ENCODE data around the gene SPATA31D3.
"Not testable (repeated sequence)": the region's sequence is repeated elsewhere in the genome, so short reads cannot be mapped to it uniquely, and the experiment has no call there.

The SPATA31D3 gene

GRCh38 chr9:81943393-81943792 is at the start of gene SPATA31D3:
Gene SPATA31D3, plus strand, starts transcription at chr9:81943500. Its CDS starts 86 bp downstream, at chr9:81943586.
- DNase-seq: not testable (repeated sequence)

DNA sequence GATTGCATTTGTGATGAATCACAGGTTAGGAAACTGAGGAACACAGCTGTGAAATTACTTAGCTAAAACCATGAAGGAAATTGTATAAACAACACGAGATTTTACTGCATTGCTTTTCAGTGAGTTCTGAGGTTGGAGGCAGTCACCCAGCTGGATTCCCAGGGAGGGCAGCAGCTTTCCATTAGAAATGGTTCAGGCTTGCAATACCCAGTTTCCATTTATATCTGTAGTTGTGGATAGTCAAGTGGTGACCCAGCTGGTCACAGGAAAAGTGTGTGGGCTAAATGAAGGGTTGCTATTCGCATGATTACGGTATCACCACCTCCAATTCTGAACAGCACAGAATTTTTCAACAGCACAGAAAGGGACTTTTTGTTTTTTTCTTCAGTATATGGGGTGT is 49.4 kb upstream of the SPATA31D3 start:
- DNase-seq: no peak

DNA sequence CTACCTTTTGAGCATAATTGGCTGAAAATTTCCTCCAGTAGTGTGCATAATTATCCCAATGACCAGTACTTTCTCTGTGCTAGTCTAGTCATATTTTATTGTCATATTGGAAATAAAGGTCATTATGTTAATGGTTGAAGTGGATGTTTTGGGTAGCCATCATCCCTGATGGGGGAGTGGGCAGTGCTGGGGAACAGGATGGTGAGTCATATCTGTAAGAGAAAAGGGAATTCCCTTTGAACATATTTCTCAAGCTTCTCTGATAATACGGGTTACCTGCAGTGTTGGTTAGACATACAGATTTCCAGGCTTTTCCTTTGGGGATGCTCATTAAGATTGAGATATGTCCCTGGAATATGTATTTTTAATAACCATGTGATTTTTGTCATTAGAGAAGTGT is 48.4 kb upstream of the SPATA31D3 start:
- no peak for DNase-seq

DNA sequence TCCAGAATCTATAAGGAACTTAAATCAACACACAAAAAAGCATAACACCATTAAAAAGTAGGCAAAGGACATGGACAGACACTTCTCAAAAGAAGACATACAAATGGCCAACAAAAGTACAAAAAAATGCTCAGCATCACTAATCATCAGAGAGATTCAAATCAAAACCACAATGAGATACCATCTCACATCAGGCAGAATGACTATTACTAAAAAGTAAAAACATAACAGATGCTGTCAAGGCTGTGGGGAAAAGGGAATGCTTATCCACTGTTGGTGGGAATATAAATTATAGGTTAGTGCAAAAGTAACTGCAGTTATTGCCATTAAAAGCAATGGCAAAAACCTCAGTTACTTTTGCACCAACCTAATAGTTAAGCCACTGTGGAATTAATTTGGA is 47.2 kb upstream of the SPATA31D3 start:
- no peak for DNase-seq

- no peak for DNase-seq
Measured at GRCh38 chr9:81898851-81899250, 44.4 kb upstream of the SPATA31D3 start.

DNA sequence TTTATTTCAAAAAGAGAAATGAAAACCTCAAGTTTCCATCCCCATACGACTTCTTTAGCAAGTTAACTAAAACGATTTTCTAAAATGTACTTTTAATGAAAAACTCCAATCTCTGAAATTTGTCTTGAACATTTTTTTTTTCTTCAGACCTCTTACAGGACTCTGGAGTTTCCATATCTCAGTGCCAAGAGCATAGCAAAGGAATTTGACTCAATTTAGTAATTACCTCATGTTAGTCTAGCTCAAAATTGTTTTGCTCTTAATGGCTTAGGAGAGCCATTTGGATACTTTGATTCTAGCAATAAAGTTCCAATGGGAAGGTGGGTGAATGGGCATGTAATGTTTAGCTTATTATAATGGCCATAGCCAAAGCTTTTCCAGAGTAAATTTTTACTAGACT is 41.1 kb upstream of the SPATA31D3 start:
- DNase-seq: no peak

GRCh38 chr9:81902626-81903025 is 40.7 kb upstream of the SPATA31D3 start:
- no peak for DNase-seq

GRCh38 chr9:81906671-81907070 is 36.6 kb upstream of the SPATA31D3 start:
- no peak for DNase-seq

GRCh38 chr9:81912135-81912534 is 31.2 kb upstream of the SPATA31D3 start:
- DNase-seq: no peak

DNA sequence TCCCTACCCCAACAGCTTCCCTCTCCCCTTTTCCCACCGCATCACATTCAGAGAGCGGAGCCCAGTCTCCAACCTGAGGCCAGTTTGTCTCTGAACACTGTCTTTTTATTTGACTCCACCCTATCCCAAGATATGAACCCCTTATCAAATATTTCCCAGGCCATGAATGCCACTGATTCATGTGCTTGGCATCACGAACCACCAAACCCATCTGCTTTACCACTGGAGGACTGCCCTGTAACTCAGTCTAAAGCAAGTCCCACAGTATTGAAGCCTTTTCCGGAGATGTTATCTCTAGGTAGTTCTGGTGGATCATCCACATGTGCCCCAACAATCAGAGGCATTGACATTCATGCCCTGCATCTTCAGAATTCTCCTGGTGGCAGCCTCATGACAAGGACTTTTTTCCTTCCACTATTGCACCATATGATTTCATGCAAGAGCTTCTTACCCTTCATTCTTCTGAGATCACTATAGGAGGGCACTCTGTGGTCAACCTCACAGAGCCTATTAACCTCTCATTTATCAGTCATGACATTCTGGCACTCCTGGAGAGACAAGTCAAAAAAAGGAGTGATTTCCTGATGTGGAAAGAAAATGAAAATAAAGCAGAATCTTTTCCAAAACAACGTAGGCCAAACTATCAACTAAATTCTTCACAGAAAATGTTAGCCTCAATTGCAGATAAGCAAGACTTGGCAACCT is 27.3 kb upstream of the SPATA31D3 start:
- no peak for DNase-seq

DNA sequence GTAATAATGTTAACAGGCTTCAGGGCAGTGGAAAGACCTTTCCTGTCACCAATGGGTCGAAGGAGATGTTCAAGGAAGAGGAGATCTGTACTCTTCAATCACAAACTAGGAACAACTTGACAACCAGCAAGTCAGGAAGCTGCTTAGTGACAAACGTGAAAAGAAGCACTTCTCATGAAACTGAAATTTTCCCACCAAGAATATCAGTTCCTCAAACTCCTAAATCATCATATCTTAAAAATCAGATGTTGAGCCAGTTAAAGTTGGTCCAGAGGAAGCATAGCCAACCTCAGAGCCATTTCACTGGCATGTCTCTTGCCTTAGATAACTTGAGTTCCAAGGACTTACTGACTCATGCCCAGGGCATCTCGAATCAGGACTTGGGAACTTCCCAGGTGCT is 24.8 kb upstream of the SPATA31D3 start:
- DNase-seq: not testable (repeated sequence)

- not testable (repeated sequence) for DNase-seq
Measured at GRCh38 chr9:81928305-81928704, 15.0 kb upstream of the SPATA31D3 start, which contains the start of gene SPATA31D4. Gene SPATA31D4, plus strand, starts transcription at chr9:81928428. Its CDS starts 86 bp downstream, at chr9:81928514.

GRCh38 chr9:81930147-81930546 is 13.2 kb upstream of the SPATA31D3 start:
- not testable (repeated sequence) for DNase-seq

DNA sequence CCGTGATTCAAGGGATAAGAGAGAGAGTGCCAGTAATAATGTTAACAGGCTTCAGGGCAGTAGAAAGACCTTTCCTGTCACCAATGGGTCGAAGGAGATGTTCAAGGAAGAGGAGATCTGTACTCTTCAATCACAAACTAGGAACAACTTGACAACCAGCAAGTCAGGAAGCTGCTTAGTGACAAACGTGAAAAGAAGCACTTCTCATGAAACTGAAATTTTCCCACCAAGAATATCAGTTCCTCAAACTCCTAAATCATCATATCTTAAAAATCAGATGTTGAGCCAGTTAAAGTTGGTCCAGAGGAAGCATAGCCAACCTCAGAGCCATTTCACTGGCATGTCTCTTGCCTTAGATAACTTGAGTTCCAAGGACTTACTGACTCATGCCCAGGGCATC is 9.8 kb upstream of the SPATA31D3 start:
- not testable (repeated sequence) for DNase-seq

DNA sequence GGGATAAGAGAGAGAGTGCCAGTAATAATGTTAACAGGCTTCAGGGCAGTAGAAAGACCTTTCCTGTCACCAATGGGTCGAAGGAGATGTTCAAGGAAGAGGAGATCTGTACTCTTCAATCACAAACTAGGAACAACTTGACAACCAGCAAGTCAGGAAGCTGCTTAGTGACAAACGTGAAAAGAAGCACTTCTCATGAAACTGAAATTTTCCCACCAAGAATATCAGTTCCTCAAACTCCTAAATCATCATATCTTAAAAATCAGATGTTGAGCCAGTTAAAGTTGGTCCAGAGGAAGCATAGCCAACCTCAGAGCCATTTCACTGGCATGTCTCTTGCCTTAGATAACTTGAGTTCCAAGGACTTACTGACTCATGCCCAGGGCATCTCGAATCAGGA is 5.3 kb downstream of the SPATA31D3 start:
- DNase-seq: not testable (repeated sequence)

DNA sequence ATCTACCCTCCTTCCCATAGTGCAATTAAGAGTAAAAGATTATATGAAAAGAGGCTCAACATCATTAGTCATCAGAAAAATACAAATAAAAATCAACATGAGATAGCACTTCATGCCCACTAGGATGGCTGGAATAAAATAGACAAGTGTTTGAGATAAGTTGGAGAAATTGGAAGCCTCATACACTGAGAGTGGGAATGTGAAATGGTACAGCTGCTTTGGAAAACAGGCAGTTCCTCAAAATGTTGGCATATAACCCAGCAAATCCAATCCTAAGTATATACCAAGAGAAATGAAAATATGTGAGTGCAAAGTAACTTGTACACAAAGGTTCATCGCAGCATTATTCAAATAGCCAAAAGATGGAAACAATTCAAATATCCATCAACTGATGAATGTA is 9.8 kb downstream of the SPATA31D3 start:
- DNase-seq: no peak

DNA sequence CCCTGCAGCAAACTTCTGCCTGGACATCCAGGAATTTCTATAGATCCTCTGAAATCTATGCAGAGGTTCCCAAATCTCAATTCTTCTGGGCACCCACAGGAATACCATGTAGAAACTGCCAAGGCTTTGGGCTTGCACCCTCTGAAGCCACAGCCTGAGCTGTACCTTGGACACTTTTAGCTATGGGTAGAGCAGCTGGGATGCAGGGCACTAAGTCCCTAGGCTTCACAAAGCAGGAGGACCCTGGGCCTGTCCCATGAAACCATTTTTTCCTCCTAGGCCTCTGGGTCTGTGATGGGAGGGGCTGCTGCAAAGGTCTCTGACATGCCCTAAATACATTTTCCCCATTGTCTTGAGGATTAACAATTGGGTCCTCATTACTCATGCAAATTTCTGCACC is 12.3 kb downstream of the SPATA31D3 start:
- DNase-seq: no peak

DNA sequence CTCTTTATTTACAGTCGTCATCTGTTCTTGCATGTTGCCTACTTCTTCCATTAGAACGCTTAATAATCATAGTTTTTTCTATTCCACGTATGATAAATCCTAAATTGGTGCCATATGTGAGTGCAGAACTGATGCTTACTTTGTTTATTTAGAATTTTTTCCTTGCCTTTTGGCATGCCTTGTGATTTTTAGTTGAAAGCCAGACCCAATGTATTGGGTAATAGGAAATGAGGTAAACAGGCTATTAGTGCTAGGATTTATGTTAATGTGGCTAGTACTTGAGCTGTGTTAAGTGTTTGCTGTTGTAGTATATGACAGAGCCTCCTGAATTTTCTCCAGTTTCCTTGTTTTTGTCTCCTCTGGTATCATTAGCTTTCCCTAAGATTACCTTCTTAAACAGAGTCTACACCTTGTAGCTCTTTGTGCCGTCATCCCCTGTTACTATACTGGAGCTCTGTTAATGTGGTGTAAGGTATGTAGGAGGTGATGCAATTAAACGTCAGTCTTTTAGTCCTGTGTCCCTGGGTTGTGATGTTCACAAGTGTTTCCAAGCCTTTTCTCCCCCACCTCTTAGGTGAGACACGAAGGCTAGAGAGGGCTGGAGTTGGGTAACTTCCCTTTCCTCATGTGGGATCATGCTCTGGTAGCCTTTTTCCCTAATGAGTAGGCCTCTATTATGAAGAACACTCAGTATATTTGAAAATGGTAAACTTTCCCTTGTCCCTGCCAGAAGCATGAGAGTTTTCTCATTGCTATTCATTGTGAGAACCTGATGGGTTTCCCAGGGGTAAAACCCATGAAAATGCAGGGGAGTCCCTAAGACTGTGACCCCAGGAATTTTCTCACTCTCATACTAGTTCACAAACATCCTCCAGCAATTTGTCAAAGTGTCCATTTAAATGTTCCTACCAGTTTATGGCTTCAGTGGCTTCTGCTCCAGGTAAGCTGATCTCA is 21.2 kb downstream of the SPATA31D3 start:
- no peak for DNase-seq

GRCh38 chr9:81968026-81968425 is 24.7 kb downstream of the SPATA31D3 start:
- DNase-seq: no peak

DNA sequence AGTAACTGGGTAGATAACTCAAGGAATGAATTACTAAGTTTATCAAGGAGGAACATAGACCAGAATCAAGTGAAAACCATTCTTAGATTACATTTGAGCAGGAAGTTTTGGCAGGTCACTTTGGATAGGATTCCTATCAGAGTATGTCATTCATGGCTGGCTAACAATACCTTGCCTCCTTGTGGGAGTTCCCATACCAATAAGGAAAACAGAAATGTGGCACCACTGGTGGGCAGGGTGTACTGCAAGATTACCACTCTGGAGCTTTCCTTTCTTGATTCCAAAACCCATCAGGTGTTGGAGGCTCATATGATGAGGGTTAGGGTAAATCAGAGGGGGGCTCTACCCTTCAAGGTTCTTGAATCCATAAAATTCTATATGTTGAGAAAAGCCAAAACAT is 26.7 kb downstream of the SPATA31D3 start:
- DNase-seq: no peak

DNA sequence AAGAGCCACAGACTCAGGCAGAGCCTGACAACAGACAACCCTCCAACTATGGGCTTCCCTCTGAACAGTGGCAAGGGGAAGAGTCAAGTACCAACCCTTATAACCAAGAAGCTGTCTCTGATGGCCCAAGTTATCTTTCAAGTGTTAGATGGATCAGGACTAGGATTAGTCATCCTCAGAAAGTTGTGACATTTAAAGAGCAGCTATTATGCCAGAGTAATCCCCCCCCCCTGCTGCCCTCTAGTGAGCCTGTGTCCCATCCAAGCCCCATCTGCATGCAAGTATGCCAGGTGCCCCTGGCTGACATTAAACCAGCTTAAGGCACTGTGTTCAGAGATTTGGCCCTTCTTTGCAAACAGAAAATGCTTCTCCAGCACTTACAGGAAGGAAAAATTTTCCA is 28.4 kb downstream of the SPATA31D3 start:
- no peak for DNase-seq

DNA sequence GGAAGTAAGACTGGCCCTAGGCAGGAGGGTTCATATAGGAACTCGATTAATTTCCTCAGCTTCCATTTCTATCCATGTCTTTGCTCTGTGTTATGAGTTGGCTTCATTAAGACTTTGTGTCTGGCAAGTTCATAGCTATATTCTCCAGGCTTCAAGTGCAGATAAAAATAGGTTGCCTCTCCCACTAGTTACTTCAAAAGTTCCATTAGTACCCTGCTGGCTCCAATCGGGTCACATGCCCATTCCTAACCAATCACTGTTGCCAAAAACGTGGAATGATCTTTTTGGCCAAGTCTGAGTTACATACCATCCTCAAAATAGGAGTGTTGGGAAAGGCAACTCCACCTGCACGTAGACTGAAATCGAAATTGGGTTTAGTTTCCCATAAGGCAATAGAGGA is 31.5 kb downstream of the SPATA31D3 start:
- no peak for DNase-seq

GRCh38 chr9:81976351-81976750 is 33.1 kb downstream of the SPATA31D3 start:
- no peak for DNase-seq

DNA sequence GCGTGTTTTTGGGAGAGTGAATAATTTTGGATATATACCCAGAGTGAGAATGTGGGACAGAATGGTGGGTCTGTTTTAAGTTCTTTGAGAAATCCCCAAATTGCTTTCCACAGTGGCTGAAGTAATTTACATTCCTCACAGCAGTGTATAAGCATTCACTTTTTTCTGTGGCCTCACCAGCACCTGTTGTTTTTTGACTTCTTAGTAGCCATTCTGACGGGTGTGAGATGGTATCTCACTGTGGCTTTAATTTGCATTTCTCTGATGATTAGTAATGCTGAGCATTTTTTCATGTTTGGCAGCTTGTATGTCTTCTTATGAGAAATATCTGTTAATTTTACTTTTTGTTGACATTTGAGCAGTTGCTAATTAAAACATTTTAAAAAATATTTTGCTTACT is 35.9 kb downstream of the SPATA31D3 start:
- no peak for DNase-seq
